ENCODE data around the gene RNF144B.

Gene RNF144B

DNA sequence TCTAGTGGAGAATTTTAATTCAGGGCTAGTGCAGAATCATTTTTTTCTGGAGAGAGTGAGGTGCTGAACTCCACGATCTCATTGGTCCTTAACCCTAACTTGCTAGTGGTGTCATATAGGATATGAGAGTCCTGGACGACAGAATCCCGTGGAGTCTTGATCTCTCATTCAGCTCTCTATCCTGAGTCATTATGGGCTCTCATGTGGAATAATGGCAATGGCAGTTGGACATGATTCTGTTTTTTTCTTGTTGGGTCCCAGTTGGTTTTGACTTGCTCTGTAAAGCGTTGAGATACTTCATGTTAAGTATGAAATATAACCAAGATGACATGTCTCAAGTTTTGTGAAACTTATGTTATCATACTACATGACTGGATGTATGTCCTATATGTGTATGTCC lies 6.3 kb upstream of the RNF144B start:
- H3K9me3 ChIP-seq (ENCODE audit: insufficient read depth, low read depth, low read length): no peaks in the 10 kb centered on the region
- H3K27ac ChIP-seq (ENCODE audit: low read length): no peak overlapping the region
- H3K36me3 ChIP-seq (ENCODE audit: insufficient read depth, low read depth, low read length): no peaks in the 10 kb centered on the region
- no peaks in the 10 kb centered on the region for H3K27me3 ChIP-seq (ENCODE audit: insufficient read depth, low read length)
- no peaks in the 10 kb centered on the region for H3K4me1 ChIP-seq (ENCODE audit: insufficient read depth, low read length)
- no peak overlapping the region for H3K9ac ChIP-seq (ENCODE audit: low read depth, low read length)
- H3K4me3 ChIP-seq (ENCODE audit: low read length): no peak overlapping the region

GRCh38 chr6:18383441-18383840 lies 3.7 kb upstream of the RNF144B start:
- no peaks in the 10 kb centered on the region for H3K36me3 ChIP-seq (ENCODE audit: insufficient read depth, low read depth, low read length)
- no peak overlapping the region for H3K9ac ChIP-seq (ENCODE audit: low read depth, low read length)
- H3K9me3 ChIP-seq (ENCODE audit: insufficient read depth, low read depth, low read length): no peaks in the 10 kb centered on the region
- H3K4me1 ChIP-seq (ENCODE audit: insufficient read depth, low read length): no peaks in the 10 kb centered on the region; the same call in 1 of the 2 replicates
- no peak overlapping the region for H3K4me3 ChIP-seq (ENCODE audit: low read length)
- H3K27me3 ChIP-seq (ENCODE audit: insufficient read depth, low read length): peaks cover 10% of the 10 kb centered on the region; the same call in 1 of the 2 replicates
- no peak overlapping the region for H3K27ac ChIP-seq (ENCODE audit: low read length)

DNA sequence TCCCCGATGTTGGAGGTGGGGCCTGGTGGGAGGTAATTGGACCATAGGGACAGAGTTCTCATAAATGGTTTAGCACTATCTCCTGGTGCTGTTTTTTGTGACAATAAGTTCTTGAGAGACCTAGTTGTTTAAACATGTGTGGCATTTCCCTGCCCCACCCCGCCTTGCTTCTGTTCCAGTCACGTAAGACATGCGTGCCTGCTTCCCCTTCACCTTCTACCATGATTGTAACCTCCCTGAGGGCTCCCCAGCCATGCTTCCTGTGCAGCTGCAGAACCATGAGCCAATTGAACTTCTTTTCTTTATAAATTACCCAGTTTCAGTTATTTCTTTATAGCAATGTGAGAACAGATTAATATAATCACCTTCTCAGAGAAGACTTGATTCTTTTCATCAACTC lies 2.5 kb upstream of the RNF144B start:
- H3K9ac ChIP-seq (ENCODE audit: low read depth, low read length): no peak overlapping the region
- H3K27ac ChIP-seq (ENCODE audit: low read length): no peak overlapping the region
- H3K36me3 ChIP-seq (ENCODE audit: insufficient read depth, low read depth, low read length): no peaks in the 10 kb centered on the region
- peaks cover 11% of the 10 kb centered on the region; the same call in 1 of the 2 replicates for H3K27me3 ChIP-seq (ENCODE audit: insufficient read depth, low read length)
- no peak overlapping the region for H3K4me3 ChIP-seq (ENCODE audit: low read length)
- H3K4me1 ChIP-seq (ENCODE audit: insufficient read depth, low read length): peaks cover 8% of the 10 kb centered on the region; the same call in 1 of the 2 replicates
- H3K9me3 ChIP-seq (ENCODE audit: insufficient read depth, low read depth, low read length): no peaks in the 10 kb centered on the region

DNA sequence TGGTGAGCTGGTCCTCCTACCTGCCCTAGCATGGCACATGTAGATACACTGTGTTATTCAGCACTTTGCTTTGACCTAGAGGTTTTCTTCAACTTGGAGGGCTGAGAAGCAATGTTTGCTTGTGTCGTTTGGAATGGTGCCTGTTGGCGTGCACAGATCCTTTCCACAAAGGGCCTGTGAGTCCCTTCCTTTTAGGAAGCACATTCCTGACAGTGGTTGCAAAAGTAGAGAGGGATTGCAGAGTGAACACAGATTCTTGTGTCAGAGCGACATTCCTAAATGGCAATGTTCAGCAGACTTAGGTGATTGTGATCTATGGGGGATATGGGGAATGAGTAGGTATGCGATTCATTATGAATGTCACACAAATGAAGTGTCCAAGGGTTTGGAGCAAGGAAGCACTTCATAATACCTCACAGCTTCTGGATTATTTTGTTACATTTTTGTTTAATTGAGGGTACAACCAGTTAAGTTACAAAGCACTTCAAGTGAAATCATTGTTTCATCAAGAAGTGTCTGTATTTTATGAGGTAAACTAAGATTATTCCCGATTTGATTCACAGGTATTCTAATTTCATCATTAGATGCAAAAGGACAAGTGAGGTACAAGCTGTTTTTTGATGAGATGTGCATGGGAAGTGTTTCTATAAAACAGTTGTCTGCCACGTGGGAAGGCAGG lies 713 bp upstream of the RNF144B start:
- H3K27me3 ChIP-seq (ENCODE audit: insufficient read depth, low read length): peaks cover 11% of the 10 kb centered on the region; the same call in 1 of the 2 replicates
- peak overlapping the region; percentile 54; the same call in 1 of the 2 replicates for H3K9ac ChIP-seq (ENCODE audit: low read depth, low read length)
- no peaks in the 10 kb centered on the region for H3K9me3 ChIP-seq (ENCODE audit: insufficient read depth, low read depth, low read length)
- H3K4me3 ChIP-seq (ENCODE audit: low read length): peak overlapping the region; percentile 78
- H3K36me3 ChIP-seq (ENCODE audit: insufficient read depth, low read depth, low read length): no peaks in the 10 kb centered on the region
- H3K27ac ChIP-seq (ENCODE audit: low read length): no peak overlapping the region
- H3K4me1 ChIP-seq (ENCODE audit: insufficient read depth, low read length): peaks cover 12% of the 10 kb centered on the region; the same call in 1 of the 2 replicates

GRCh38 chr6:18388271-18388670 lies 1.1 kb downstream of the RNF144B start:
- Histone ChIP-seq H3K27ac (ENCODE audit: low read length) (no peak overlapping the region), H3K36me3 (ENCODE audit: insufficient read depth, low read depth, low read length) (no peaks in the 10 kb centered on the region), H3K4me3 (ENCODE audit: low read length) (peak overlapping the region; percentile 78)

GRCh38 chr6:18388942-18389341 lies 1.8 kb downstream of the RNF144B start:
- Histone ChIP-seq H3K4me1 (ENCODE audit: insufficient read depth, low read length) (peaks cover 15% of the 10 kb centered on the region; the same call in 1 of the 2 replicates), H3K27me3 (ENCODE audit: insufficient read depth, low read length) (peaks cover 11% of the 10 kb centered on the region; the same call in 1 of the 2 replicates), H3K9ac (ENCODE audit: low read depth, low read length) (peak overlapping the region; percentile 16; the same call in 1 of the 2 replicates), H3K27ac (ENCODE audit: low read length) (no peak overlapping the region), H3K36me3 (ENCODE audit: insufficient read depth, low read depth, low read length) (no peaks in the 10 kb centered on the region), H3K4me3 (ENCODE audit: low read length) (peak overlapping the region; percentile 78; the same call in 1 of the 2 replicates), H3K9me3 (ENCODE audit: insufficient read depth, low read depth, low read length) (no peaks in the 10 kb centered on the region)

More at GRCh38 chr6:18388271-18388670, 1.1 kb downstream of the RNF144B start:
- H3K4me1 ChIP-seq (ENCODE audit: insufficient read depth, low read length): peaks cover 15% of the 10 kb centered on the region; the same call in 1 of the 2 replicates
- no peaks in the 10 kb centered on the region for H3K9me3 ChIP-seq (ENCODE audit: insufficient read depth, low read depth, low read length)
- no peak overlapping the region; the same call in 1 of the 2 replicates for H3K9ac ChIP-seq (ENCODE audit: low read depth, low read length)
- H3K27me3 ChIP-seq (ENCODE audit: insufficient read depth, low read length): peaks cover 11% of the 10 kb centered on the region; the same call in 1 of the 2 replicates

DNA sequence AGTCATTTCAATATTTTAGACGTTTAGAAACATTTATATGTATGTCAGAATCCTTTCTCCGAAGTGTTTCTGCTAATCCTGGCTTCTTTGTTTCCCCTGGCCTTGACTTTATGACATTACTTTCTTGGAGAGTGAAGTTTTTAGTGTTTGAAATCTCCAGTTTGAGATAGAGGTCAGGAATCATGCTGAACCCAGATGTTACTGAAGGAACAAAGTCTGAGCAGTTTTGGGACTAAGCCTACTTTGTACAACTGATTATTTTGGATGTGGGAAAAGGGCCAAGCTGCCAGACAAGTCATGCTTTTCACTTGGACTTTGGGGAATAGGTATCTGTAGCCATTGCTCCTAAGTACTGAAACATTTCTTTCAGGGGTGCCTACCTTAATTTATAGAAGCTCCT lies 2.3 kb downstream of the RNF144B start:
- peak overlapping the region; percentile 78; the same call in 1 of the 2 replicates for H3K4me3 ChIP-seq (ENCODE audit: low read length)
- H3K27me3 ChIP-seq (ENCODE audit: insufficient read depth, low read length): peaks cover 11% of the 10 kb centered on the region; the same call in 1 of the 2 replicates
- H3K9ac ChIP-seq (ENCODE audit: low read depth, low read length): peak overlapping the region; percentile 16; the same call in 1 of the 2 replicates
- H3K36me3 ChIP-seq (ENCODE audit: insufficient read depth, low read depth, low read length): no peaks in the 10 kb centered on the region
- H3K4me1 ChIP-seq (ENCODE audit: insufficient read depth, low read length): peaks cover 15% of the 10 kb centered on the region; the same call in 1 of the 2 replicates
- H3K27ac ChIP-seq (ENCODE audit: low read length): no peak overlapping the region
- H3K9me3 ChIP-seq (ENCODE audit: insufficient read depth, low read depth, low read length): no peaks in the 10 kb centered on the region

DNA sequence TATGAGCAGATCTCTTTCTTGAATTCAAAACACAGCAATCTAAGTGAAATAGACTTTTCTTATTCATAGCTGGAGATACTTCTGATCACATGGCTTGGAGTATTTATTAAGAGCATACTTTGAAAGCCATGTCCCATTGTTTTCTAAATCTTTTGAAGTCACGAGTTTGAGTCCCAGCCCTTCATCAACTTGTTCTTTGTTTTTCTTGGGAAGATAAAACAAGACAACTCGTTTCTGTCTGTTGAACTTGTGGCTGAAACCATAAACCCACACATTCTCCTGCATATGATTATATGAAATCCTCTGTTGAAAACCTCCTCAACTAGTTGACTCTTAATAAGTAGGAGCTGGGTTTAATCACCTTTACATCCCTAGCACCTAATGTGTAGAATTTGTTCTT lies 3.3 kb downstream of the RNF144B start:
- H3K9me3 ChIP-seq (ENCODE audit: insufficient read depth, low read depth, low read length): no peaks in the 10 kb centered on the region
- no peaks in the 10 kb centered on the region for H3K36me3 ChIP-seq (ENCODE audit: insufficient read depth, low read depth, low read length)
- no peak overlapping the region for H3K27ac ChIP-seq (ENCODE audit: low read length)
- H3K4me3 ChIP-seq (ENCODE audit: low read length): no peak overlapping the region
- H3K9ac ChIP-seq (ENCODE audit: low read depth, low read length): no peak overlapping the region
- H3K27me3 ChIP-seq (ENCODE audit: insufficient read depth, low read length): peaks cover 11% of the 10 kb centered on the region; the same call in 1 of the 2 replicates
- H3K4me1 ChIP-seq (ENCODE audit: insufficient read depth, low read length): peaks cover 22% of the 10 kb centered on the region

- no peaks in the 10 kb centered on the region for H3K36me3 ChIP-seq (ENCODE audit: insufficient read depth, low read depth, low read length)
- H3K27ac ChIP-seq (ENCODE audit: low read length): no peak overlapping the region
- no peak overlapping the region for H3K4me3 ChIP-seq (ENCODE audit: low read length)
- H3K9me3 ChIP-seq (ENCODE audit: insufficient read depth, low read depth, low read length): no peaks in the 10 kb centered on the region
- H3K4me1 ChIP-seq (ENCODE audit: insufficient read depth, low read length): peaks cover 27% of the 10 kb centered on the region
- H3K27me3 ChIP-seq (ENCODE audit: insufficient read depth, low read length): peaks cover 11% of the 10 kb centered on the region; the same call in 1 of the 2 replicates
- no peak overlapping the region for H3K9ac ChIP-seq (ENCODE audit: low read depth, low read length)
Observed at GRCh38 chr6:18391023-18391422, 3.9 kb downstream of the RNF144B start.

GRCh38 chr6:18392346-18392877 lies 5.3 kb downstream of the RNF144B start:
- H3K4me1 ChIP-seq (ENCODE audit: insufficient read depth, low read length): peaks cover 36% of the 10 kb centered on the region
- H3K9me3 ChIP-seq (ENCODE audit: insufficient read depth, low read depth, low read length): no peaks in the 10 kb centered on the region
- H3K4me3 ChIP-seq (ENCODE audit: low read length): no peak overlapping the region
- H3K27me3 ChIP-seq (ENCODE audit: insufficient read depth, low read length): peaks cover 11% of the 10 kb centered on the region; the same call in 1 of the 2 replicates
- H3K36me3 ChIP-seq (ENCODE audit: insufficient read depth, low read depth, low read length): no peaks in the 10 kb centered on the region
- no peak overlapping the region for H3K27ac ChIP-seq (ENCODE audit: low read length)
- H3K9ac ChIP-seq (ENCODE audit: low read depth, low read length): no peak overlapping the region

DNA sequence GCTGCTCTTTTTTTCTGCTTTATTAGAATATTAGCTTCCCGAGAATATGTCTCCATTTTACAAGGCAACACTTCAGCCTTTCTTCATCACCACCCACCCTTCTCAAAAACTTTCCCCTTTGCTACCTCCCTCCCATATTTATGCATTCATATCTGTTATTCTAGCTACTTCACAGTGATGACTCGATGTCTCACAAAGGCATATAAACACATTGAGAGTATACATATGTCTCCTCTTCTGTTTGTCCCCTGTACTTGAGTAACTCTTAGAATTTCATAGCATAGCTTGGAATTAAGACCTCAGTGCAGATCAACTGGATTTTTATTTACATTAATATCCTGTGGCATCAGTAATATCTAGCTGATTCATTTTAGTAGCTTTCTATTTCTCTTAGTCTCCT lies 6.5 kb downstream of the RNF144B start:
- Histone ChIP-seq H3K36me3 (ENCODE audit: insufficient read depth, low read depth, low read length) (no peaks in the 10 kb centered on the region), H3K4me3 (ENCODE audit: low read length) (no peak overlapping the region), H3K9ac (ENCODE audit: low read depth, low read length) (no peak overlapping the region), H3K9me3 (ENCODE audit: insufficient read depth, low read depth, low read length) (no peaks in the 10 kb centered on the region), H3K27ac (ENCODE audit: low read length) (no peak overlapping the region), H3K4me1 (ENCODE audit: insufficient read depth, low read length) (peaks cover 36% of the 10 kb centered on the region), H3K27me3 (ENCODE audit: insufficient read depth, low read length) (no peaks in the 10 kb centered on the region)

All from iPS-20b (cell line).